ENCODE measurements around the gene TTC28.

The TTC28 gene

GRCh38 chr22:28014211-28015045 lies 665.2 kb downstream of the TTC28 start:
- no peak for DNase-seq

GRCh38 chr22:28013611-28014010 lies 666.0 kb downstream of the TTC28 start:
- DNase-seq, result no peak

- no peak for DNase-seq
Measured at GRCh38 chr22:28012832-28013460, 666.7 kb downstream of the TTC28 start.

- peak; percentile 73 to 74 for DNase-seq
Measured at GRCh38 chr22:28009272-28009827, 670.3 kb downstream of the TTC28 start.

- DNase-seq, result no peak
Measured at GRCh38 chr22:28008649-28009048, 671.0 kb downstream of the TTC28 start.

- no peak for DNase-seq
Measured at GRCh38 chr22:28008056-28008455, 671.6 kb downstream of the TTC28 start.

GRCh38 chr22:28006271-28006670 lies 673.4 kb downstream of the TTC28 start:
- no peak for DNase-seq

GRCh38 chr22:28005513-28005912 lies 674.1 kb downstream of the TTC28 start:
- DNase-seq, result no peak

- DNase-seq, result no peak
Measured at GRCh38 chr22:28004021-28004420, 675.6 kb downstream of the TTC28 start.

- DNase-seq, result no peak
Measured at GRCh38 chr22:28002863-28003565, 676.6 kb downstream of the TTC28 start.

GRCh38 chr22:28002181-28002700 lies 677.4 kb downstream of the TTC28 start:
- no peak for DNase-seq

- no peak for DNase-seq
Measured at GRCh38 chr22:28001171-28001835, 678.3 kb downstream of the TTC28 start.

GRCh38 chr22:28000361-28000760 lies 679.3 kb downstream of the TTC28 start:
- no peak for DNase-seq

GRCh38 chr22:27999876-28000275 lies 679.8 kb downstream of the TTC28 start:
- no peak for DNase-seq

- no peak for DNase-seq
Measured at GRCh38 chr22:27998511-27999410, 680.9 kb downstream of the TTC28 start.

GRCh38 chr22:27997538-27997937 lies 682.1 kb downstream of the TTC28 start:
- no peak for DNase-seq

GRCh38 chr22:27996981-27997380 lies 682.7 kb downstream of the TTC28 start:
- no peak for DNase-seq

GRCh38 chr22:27996529-27996925 lies 683.1 kb downstream of the TTC28 start:
- DNase-seq, result no peak

GRCh38 chr22:27995801-27996528 lies 683.7 kb downstream of the TTC28 start:
- no peak for DNase-seq

GRCh38 chr22:27994481-27995331 lies 684.9 kb downstream of the TTC28 start:
- no peak for DNase-seq
